Naive B cell (primary cell): ENCODE measurements around the gene FBXW5. TPM values are rescaled to one million over a fixed set of nuclear protein-coding genes. Genes with fewer than 3 reads are reported as not detected.

Experiments
- ATAC-seq, 2 donors: fragments of 150-1000 bp; cut with Tn5 transposase; 2 replicates each; pipeline ENCODE4 v1.10.0; 2021; ENCODE audit warnings: low read depth in 2 of 2, mild to moderate bottlenecking in 2 of 2, moderate library complexity in 2 of 2
- DNase-seq: peaks from one replicate; pipeline ENCODE4 v3.0.0; 2022
- H3K27ac Mint-ChIP-seq, 6 donors: one replicate each; pipeline ENCODE4 v1.8.0; 2020 to 2022; ENCODE audit warnings: mild to moderate bottlenecking in 6 of 6, mixed read lengths in 6 of 6, moderate library complexity in 5 of 6, inconsistent platforms in 2 of 6
- H3K27me3 Mint-ChIP-seq, 3 donors: one replicate each; pipeline ENCODE4 v1.8.0; 2021 to 2022; ENCODE audit warnings: mixed read lengths in 3 of 3, mild to moderate bottlenecking in 1 of 3
- H3K36me3 Mint-ChIP-seq, 2 donors: one replicate each; pipeline ENCODE4 v1.8.0; 2020 to 2022; ENCODE audit warnings: mixed read lengths in 2 of 2, inconsistent platforms in 1 of 2, mild to moderate bottlenecking in 1 of 2
- H3K4me1 Mint-ChIP-seq, 3 donors: one replicate each; pipeline ENCODE4 v1.8.0; 2020 to 2022; ENCODE audit warnings: mixed read lengths in 3 of 3, inconsistent platforms in 1 of 3, mild to moderate bottlenecking in 1 of 3, moderate library complexity in 1 of 3
- H3K4me3 Mint-ChIP-seq, 8 donors: one replicate each; pipeline ENCODE4 v1.8.0; 2020 to 2022; ENCODE audit warnings: mild to moderate bottlenecking in 8 of 8, mixed read lengths in 8 of 8, moderate library complexity in 8 of 8, inconsistent platforms in 2 of 8
- H3K9me3 Mint-ChIP-seq, 7 donors: one replicate each; pipeline ENCODE4 v1.8.0; 2020 to 2022; ENCODE audit warnings: mixed read lengths in 7 of 7, mild to moderate bottlenecking in 5 of 7, inconsistent platforms in 2 of 7, moderate library complexity in 1 of 7
- polyA plus RNA-seq, 6 donors: library from polyadenylated mRNA; unstranded; fragments of 300-500 nt; fragmentation: Illumina TruSeq; gene quantifications; one replicate each; pipeline ENCODE4 v1.2.3, GENCODE V29; 2021; ENCODE audit warnings: low read depth in 6 of 6

FBXW5 gene
- polyA plus RNA-seq, 6 donors from 2014 or later, result 48.2 to 105 (median 55.1) TPM

DNA sequence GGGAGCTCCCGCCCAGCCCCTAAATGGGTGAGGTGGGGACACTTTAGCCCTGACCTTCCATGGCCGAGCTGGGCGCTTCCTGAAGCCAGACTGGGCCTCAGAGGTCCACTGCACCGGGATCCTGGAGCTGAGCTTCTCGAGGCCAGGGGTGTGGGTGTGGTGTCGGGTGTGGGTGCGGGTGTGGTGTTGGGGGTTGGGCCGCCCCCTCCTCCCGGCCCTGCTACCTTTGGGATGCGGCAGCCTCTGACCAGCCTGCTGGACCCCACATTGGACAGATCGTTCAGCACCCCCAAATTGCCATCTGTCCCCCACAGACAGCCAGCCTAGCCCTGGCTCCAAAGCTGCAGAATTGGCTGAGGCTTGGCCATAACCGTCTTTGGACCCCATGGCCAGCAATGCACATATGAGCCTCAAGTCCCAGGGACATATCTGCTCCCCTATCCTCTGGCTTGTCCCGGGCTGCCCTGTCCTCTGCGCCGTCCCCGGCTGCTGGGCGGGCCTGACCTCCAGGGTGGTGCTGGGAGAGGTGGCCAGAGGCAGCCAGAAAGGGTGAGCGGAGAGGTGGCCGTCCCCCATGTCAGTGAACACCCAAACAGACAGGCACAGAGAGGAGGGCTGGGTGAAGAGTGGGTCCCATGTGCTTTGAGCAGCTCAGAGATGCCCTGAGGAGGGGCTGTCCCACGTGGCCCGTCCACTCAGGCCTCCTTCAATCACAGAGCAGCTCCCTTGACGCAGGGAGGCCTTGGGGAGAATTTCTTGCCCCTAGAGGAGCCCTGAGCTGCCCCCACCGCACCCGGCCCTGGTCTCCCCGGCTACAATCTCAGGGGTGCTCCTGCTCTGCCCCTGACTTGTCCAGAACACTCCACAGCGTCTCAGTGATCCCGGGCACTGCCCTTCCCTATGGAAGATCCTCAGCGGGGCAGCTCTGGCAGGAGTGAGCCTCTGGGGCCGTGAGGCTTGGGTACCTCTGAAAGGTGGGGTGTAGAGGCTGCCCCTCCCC is 29.4 kb upstream of the FBXW5 start:
- Mint-ChIP-seq H3K27me3 (peaks cover 4 to 37% (median 15%) of the 10 kb centered on the region in 3 donors), H3K9me3 (no peaks in the 10 kb centered on the region), H3K27ac (peak overlapping the region in 1 of 6 donors; percentile 56), H3K4me3 (no peak overlapping the region), H3K4me1 (no peaks in the 10 kb centered on the region), H3K36me3 (no peaks in the 10 kb centered on the region)
- ATAC-seq, result no peak
- DNase-seq, result no peak

GRCh38 chr9:136972743-136973142 is 28.2 kb upstream of the FBXW5 start:
- Mint-ChIP-seq H3K36me3 (no peaks in the 10 kb centered on the region), H3K4me3 (no peak overlapping the region), H3K27ac (no peak overlapping the region), H3K9me3 (no peaks in the 10 kb centered on the region), H3K27me3 (peaks cover 4 to 36% (median 15%) of the 10 kb centered on the region in 3 donors), H3K4me1 (no peaks in the 10 kb centered on the region)
- ATAC-seq, result no peak
- DNase-seq, result no peak

GRCh38 chr9:136972335-136972734 is 27.8 kb upstream of the FBXW5 start:
- Mint-ChIP-seq H3K9me3 (no peaks in the 10 kb centered on the region), H3K4me3 (no peak overlapping the region), H3K4me1 (no peaks in the 10 kb centered on the region), H3K27me3 (peaks cover 4 to 32% (median 13%) of the 10 kb centered on the region in 3 donors), H3K27ac (no peak overlapping the region), H3K36me3 (no peaks in the 10 kb centered on the region)
- no peak for DNase-seq
- ATAC-seq, result no peak

- Mint-ChIP-seq H3K9me3 (no peaks in the 10 kb centered on the region), H3K36me3 (no peaks in the 10 kb centered on the region), H3K27ac (no peak overlapping the region), H3K27me3 (peaks cover 4 to 26% (median 8%) of the 10 kb centered on the region in 3 donors), H3K4me1 (no peaks in the 10 kb centered on the region), H3K4me3 (no peak overlapping the region)
- no peak for ATAC-seq
- DNase-seq, result no peak
Measured at GRCh38 chr9:136971746-136972145, 27.2 kb upstream of the FBXW5 start.

- H3K4me1 Mint-ChIP-seq, result peaks cover 8 to 13% (median 9%) of the 10 kb centered on the region in 3 donors
- no peak for DNase-seq
- H3K9me3 Mint-ChIP-seq, result no peaks in the 10 kb centered on the region
- ATAC-seq, result no peak
- no peak overlapping the region for H3K4me3 Mint-ChIP-seq
- no peak overlapping the region for H3K27ac Mint-ChIP-seq
- H3K36me3 Mint-ChIP-seq, result no peaks in the 10 kb centered on the region
- peaks cover 8 to 24% (median 9%) of the 10 kb centered on the region in 3 donors for H3K27me3 Mint-ChIP-seq
Measured at GRCh38 chr9:136970361-136970760, 25.8 kb upstream of the FBXW5 start.

GRCh38 chr9:136969774-136970173 is 25.2 kb upstream of the FBXW5 start:
- DNase-seq (no peak), ATAC-seq (no peak)
- H3K27me3 Mint-ChIP-seq, result peaks cover 8 to 20% (median 9%) of the 10 kb centered on the region in 3 donors
- no peaks in the 10 kb centered on the region for H3K36me3 Mint-ChIP-seq
- no peaks in the 10 kb centered on the region for H3K9me3 Mint-ChIP-seq
- H3K27ac Mint-ChIP-seq, result no peak overlapping the region
- H3K4me1 Mint-ChIP-seq, result peaks cover 8 to 13% (median 9%) of the 10 kb centered on the region in 3 donors
- H3K4me3 Mint-ChIP-seq, result no peak overlapping the region

- Mint-ChIP-seq H3K4me3 (no peak overlapping the region), H3K27me3 (peaks cover 8 to 20% (median 9%) of the 10 kb centered on the region in 3 donors), H3K9me3 (no peaks in the 10 kb centered on the region), H3K36me3 (no peaks in the 10 kb centered on the region), H3K27ac (no peak overlapping the region), H3K4me1 (peaks cover 8 to 13% (median 9%) of the 10 kb centered on the region in 3 donors)
- ATAC-seq (no peak), DNase-seq (no peak)
Measured at GRCh38 chr9:136969150-136969549, 24.6 kb upstream of the FBXW5 start.

DNA sequence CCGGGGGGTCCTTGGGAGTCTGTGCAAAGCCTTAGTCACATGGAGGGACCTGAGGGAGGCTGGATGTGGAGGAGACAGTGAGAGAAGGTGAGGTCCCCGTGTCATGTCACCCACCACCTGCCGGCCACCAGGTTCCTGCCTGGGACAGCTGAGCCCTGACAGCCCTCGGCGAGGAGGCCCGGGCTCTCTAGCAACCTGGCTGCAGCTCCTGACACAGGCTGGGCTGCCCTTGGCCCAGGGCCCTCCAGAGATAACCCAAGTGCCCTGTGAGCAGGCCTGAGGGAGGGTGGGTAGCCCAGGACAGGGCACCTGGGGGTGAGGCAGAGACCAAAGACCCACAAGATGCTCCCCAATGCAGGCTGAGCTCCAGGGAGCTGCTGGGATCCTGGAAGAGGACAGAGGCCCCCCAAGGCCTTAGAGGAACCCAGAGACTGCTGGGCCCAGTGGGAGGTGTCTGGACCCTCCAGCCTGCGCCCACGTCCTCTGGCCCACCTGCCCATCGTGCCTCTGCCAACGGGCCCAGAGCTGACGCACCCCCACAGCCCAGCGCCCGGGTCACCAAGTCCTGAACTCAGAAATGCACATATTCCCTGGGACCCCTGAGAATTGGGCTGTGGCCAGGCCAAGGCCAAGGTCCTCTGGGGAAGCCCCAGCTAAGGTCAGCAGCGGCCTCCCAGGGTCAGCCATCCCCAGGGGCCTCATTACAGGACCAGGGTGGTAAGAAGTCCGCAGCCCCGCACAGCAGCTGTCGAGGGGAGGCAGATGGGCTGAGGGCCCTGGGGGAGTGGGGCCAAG is 24.0 kb upstream of the FBXW5 start:
- no peak for ATAC-seq
- H3K4me1 Mint-ChIP-seq, result peaks cover 8 to 13% (median 9%) of the 10 kb centered on the region in 3 donors
- H3K27me3 Mint-ChIP-seq, result peaks cover 8 to 20% (median 9%) of the 10 kb centered on the region in 3 donors
- DNase-seq, result no peak
- no peak overlapping the region for H3K27ac Mint-ChIP-seq
- no peaks in the 10 kb centered on the region for H3K36me3 Mint-ChIP-seq
- no peak overlapping the region for H3K4me3 Mint-ChIP-seq
- H3K9me3 Mint-ChIP-seq, result no peaks in the 10 kb centered on the region

DNA sequence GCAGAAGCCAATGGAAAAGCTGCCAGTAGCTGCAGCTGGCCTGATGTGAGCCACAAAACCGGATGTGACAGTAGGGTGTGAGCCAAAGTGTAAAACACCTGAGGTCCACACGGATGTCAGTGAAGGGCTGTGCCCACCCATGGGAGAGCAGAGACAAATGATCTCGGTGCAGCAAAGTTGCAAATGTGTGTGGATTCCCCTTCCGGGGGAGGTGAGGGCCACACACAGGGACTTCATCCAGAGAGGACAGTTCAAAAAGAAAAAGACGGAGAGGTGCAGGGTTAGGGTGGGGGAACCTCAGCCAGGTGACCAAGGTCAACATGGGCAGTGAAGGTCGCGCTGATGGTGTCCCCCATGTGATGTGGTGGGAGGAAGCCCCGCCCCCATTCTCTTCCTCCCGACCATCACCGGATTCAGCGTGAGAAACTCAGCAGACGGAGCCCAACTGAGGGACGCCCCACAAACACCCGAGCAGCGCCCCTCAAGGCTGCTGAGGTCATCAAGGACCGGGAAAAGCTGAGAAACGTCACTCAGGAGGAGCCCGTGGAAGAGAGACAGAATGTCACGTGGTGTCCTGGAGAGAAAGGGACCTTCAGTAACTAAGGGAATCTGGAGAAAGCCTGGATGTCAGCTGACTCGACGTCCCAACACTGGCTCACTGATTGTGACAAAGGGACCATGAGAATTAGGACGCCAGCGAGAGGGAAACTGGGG is 21.4 kb upstream of the FBXW5 start:
- no peak for DNase-seq
- peak overlapping the region; percentile 1 to 76 (median 40) for H3K4me3 Mint-ChIP-seq
- ATAC-seq, result peak in 1 of 2 donors; percentile 81
- no peaks in the 10 kb centered on the region for H3K9me3 Mint-ChIP-seq
- peaks cover 8 to 13% (median 9%) of the 10 kb centered on the region in 3 donors for H3K4me1 Mint-ChIP-seq
- no peaks in the 10 kb centered on the region for H3K36me3 Mint-ChIP-seq
- H3K27ac Mint-ChIP-seq, result peak overlapping the region in 1 of 6 donors; percentile 15
- H3K27me3 Mint-ChIP-seq, result peaks cover 9 to 27% (median 11%) of the 10 kb centered on the region in 3 donors

DNA sequence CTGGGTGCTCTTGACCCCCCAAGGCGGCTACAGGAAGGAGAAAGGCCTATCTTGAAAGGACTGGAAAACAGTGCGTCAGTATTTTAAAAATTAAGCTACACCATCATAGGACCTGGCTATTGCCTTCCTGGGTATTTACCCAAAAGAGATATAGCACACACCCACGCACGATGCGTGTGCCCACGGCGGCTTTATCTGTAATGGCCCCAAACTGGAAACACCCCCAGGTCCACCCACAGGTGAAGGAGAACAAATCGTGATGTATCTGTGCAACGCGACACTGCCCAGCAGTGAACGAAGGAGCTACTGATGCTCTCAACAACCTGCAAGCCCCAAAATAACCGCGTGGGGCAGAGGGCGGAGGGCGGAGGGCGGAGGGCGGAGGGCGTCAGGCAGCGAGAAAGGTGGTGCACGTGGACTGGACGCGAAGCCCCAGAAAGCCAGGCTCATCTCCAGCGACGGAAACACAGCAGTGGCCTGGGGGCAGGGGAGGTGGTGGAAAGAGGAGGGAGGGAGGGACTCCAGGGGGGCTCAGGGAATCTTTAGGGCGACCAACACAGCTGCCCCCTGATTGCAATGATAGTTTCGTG is 20.4 kb upstream of the FBXW5 start:
- Mint-ChIP-seq H3K4me1 (peaks cover 8 to 13% (median 9%) of the 10 kb centered on the region in 3 donors), H3K27ac (no peak overlapping the region), H3K9me3 (no peaks in the 10 kb centered on the region), H3K36me3 (no peaks in the 10 kb centered on the region), H3K4me3 (no peak overlapping the region), H3K27me3 (peaks cover 9 to 21% (median 11%) of the 10 kb centered on the region in 3 donors)
- DNase-seq (no peak), ATAC-seq (no peak)

- DNase-seq (no peak), ATAC-seq (no peak)
- Mint-ChIP-seq H3K27me3 (peaks cover 9 to 19% (median 11%) of the 10 kb centered on the region in 3 donors), H3K4me3 (no peak overlapping the region), H3K27ac (no peak overlapping the region), H3K9me3 (no peaks in the 10 kb centered on the region), H3K4me1 (peaks cover 8 to 13% (median 9%) of the 10 kb centered on the region in 3 donors), H3K36me3 (no peaks in the 10 kb centered on the region)
Measured at GRCh38 chr9:136964171-136964689, 19.7 kb upstream of the FBXW5 start.

GRCh38 chr9:136963751-136964150 is 19.2 kb upstream of the FBXW5 start:
- Mint-ChIP-seq H3K9me3 (no peaks in the 10 kb centered on the region), H3K27me3 (peaks cover 9 to 19% (median 11%) of the 10 kb centered on the region in 3 donors), H3K36me3 (no peaks in the 10 kb centered on the region), H3K4me1 (peaks cover 8 to 13% (median 9%) of the 10 kb centered on the region in 3 donors), H3K27ac (no peak overlapping the region), H3K4me3 (no peak overlapping the region)
- no peak for DNase-seq
- ATAC-seq, result no peak
